Activated CD8-positive, alpha-beta memory T cell treated with anti-CD3 and anti-CD28 coated beads for 4 hours (primary cell): Measurements from ENCODE around the gene BCL6.
"Not testable (repeated sequence)": the region's sequence is repeated elsewhere in the genome, so short reads cannot be mapped to it uniquely, and the experiment has no call there.

Experiments used
- DNase-seq, 2 donors: peaks; one replicate each; pipeline ENCODE4 v3.0.0-alpha.2; 2020; ENCODE audit warnings: low read depth in 2 of 2

Gene BCL6

GRCh38 chr3:187714404-187714979, 30.8 kb downstream of the BCL6 start:
- DNase-seq: peak in 1 of 2 donors; percentile 49

- DNase-seq: no peak
Measured at GRCh38 chr3:187713504-187713903, 31.8 kb downstream of the BCL6 start.

- no peak for DNase-seq
Measured at GRCh38 chr3:187709155-187709554, 36.1 kb downstream of the BCL6 start.

- DNase-seq: no peak
Measured at GRCh38 chr3:187708696-187709095, 36.6 kb downstream of the BCL6 start.

GRCh38 chr3:187706971-187707370, 38.3 kb downstream of the BCL6 start:
- DNase-seq: no peak

- DNase-seq: no peak
Measured at GRCh38 chr3:187705164-187705563, 40.1 kb downstream of the BCL6 start.

- DNase-seq: no peak
Measured at GRCh38 chr3:187702507-187703033, 42.7 kb downstream of the BCL6 start, which contains the start of gene RTP2. RTP2 (minus strand) TSS chr3:187702557; CDS start chr3:187702128, 429 bp downstream.

GRCh38 chr3:187700249-187700648, 45.0 kb downstream of the BCL6 start:
- DNase-seq: no peak

- no peak for DNase-seq
Measured at GRCh38 chr3:187698499-187699399, 46.5 kb downstream of the BCL6 start.

GRCh38 chr3:187696021-187696420, 49.2 kb downstream of the BCL6 start:
- no peak for DNase-seq

- DNase-seq: no peak
Measured at GRCh38 chr3:187695449-187695848, 49.8 kb downstream of the BCL6 start.

GRCh38 chr3:187694801-187695200, 50.5 kb downstream of the BCL6 start:
- DNase-seq: no peak

- DNase-seq: no peak
Measured at GRCh38 chr3:187693431-187693830, 51.8 kb downstream of the BCL6 start.

- no peak for DNase-seq
Measured at GRCh38 chr3:187689984-187690383, 55.3 kb downstream of the BCL6 start.

GRCh38 chr3:187686621-187687273, 58.5 kb downstream of the BCL6 start:
- no peak for DNase-seq

- no peak for DNase-seq
Measured at GRCh38 chr3:187685948-187686347, 59.3 kb downstream of the BCL6 start.

- DNase-seq: no peak
Measured at GRCh38 chr3:187684880-187685279, 60.4 kb downstream of the BCL6 start.

GRCh38 chr3:187684444-187684843, 60.8 kb downstream of the BCL6 start:
- no peak for DNase-seq

GRCh38 chr3:187681756-187682155, 63.5 kb downstream of the BCL6 start:
- DNase-seq: not testable (repeated sequence)

- DNase-seq: peak; percentile 7 to 31
Measured at GRCh38 chr3:187679638-187680396, 65.5 kb downstream of the BCL6 start.

GRCh38 chr3:187678726-187679268, 66.5 kb downstream of the BCL6 start:
- no peak for DNase-seq
